Central memory CD8-positive, alpha-beta T cell (primary cell): Measurements from ENCODE around the gene GAB3.

Source experiments
- ATAC-seq: fragments of 150-1000 bp; cut with Tn5 transposase; replicated peaks from 2 replicates; pipeline ENCODE4 v1.10.0; 2022; ENCODE audit warnings: mild to moderate bottlenecking, moderate FRiP score, moderate number of reproducible peaks; ENCODE audit not compliant: poor library complexity, severe bottlenecking; ENCODE audit errors: extremely low read depth
- DNase-seq, 2 donors: peaks; one replicate each; pipeline ENCODE4 v3.0.0; 2021; ENCODE audit warnings: low spot score in 2 of 2
- H3K27ac Mint-ChIP-seq: one replicate; pipeline ENCODE4 v1.8.0; 2022; ENCODE audit warnings: low read depth, mild to moderate bottlenecking, moderate library complexity, mixed read lengths
- H3K27me3 Mint-ChIP-seq: one replicate; pipeline ENCODE4 v1.8.0; 2022; ENCODE audit warnings: mixed read lengths
- H3K36me3 Mint-ChIP-seq: one replicate; pipeline ENCODE4 v1.8.0; 2022; ENCODE audit warnings: mild to moderate bottlenecking, moderate library complexity, mixed read lengths; ENCODE audit not compliant: insufficient read depth
- H3K4me1 Mint-ChIP-seq: one replicate; pipeline ENCODE4 v1.8.0; 2022; ENCODE audit warnings: mixed read lengths
- H3K4me3 Mint-ChIP-seq: one replicate; pipeline ENCODE4 v1.8.0; 2022; ENCODE audit warnings: mild to moderate bottlenecking, moderate library complexity, mixed read lengths
- H3K9me3 Mint-ChIP-seq: one replicate; pipeline ENCODE4 v1.8.0; 2022; ENCODE audit warnings: mixed read lengths

Gene GAB3

DNA sequence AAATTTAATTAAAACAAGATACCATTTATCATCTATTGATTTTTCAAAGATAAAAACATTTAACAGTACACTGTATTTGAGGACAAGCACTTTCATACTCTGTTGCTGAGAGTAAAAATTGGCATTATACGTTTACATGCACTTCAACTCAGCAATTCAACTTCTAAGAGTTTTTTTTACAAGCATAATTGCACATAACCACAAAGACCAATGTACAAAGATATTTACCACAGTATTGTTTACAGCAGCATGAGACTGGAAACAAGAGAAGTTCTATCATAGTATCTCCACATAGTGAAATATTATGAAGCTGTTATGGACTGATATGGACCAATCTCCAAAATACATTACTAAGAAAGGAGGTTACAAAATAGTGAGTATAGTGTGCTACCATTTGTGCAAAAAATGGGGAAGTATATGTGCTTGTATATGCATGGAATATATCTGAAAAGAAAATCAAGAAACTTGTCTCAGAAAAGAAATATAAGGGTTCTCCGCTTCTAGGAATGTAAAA is 10.9 kb downstream of the GAB3 start:
- Mint-ChIP-seq H3K36me3 (peaks cover 4% of the 10 kb centered on the region), H3K4me1 (peaks cover 54% of the 10 kb centered on the region), H3K27me3 (no peaks in the 10 kb centered on the region), H3K9me3 (no peaks in the 10 kb centered on the region), H3K4me3 (peak overlapping the region; percentile 38), H3K27ac (peak overlapping the region; percentile 96)
- no peak for DNase-seq
- peak; percentile 46 for ATAC-seq

DNA sequence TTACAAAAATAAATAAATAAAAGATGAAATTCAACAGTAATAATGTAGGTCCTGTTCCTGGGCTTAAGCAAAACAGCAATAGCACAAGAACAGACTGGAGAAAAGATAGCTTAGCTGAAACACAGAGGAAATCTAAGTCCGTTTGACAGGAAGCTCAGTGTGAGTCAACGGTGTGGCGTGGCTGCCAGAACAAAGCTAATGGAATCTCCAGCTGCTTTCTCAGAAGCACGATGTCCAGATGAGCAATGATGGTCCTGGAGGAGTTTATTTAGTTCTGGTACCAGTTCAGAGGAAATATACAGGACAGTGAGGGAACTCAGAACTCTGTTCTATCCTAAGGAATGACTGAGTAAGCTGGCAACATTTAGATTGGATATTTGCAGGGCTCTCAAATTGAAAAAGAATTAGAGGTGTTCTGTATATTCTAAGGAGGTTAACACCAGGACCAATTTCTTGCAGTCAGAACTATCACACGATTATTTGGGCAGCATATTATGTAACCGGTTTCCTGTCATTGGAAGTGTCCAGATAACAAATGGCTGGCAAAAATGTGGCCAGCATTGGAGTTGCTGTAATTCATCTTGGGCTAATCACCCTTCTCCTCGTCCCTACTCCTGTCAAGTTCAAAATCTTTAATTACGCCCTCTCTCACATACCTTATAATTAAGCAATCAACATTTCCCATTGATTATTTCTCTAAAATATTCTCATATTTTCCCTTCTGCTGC is 12.7 kb downstream of the GAB3 start:
- Mint-ChIP-seq H3K27me3 (no peaks in the 10 kb centered on the region), H3K9me3 (no peaks in the 10 kb centered on the region), H3K27ac (peak overlapping the region; percentile 96), H3K4me1 (peaks cover 55% of the 10 kb centered on the region), H3K4me3 (peak overlapping the region; percentile 64), H3K36me3 (peaks cover 7% of the 10 kb centered on the region)
- no peak for DNase-seq
- no peak for ATAC-seq

GRCh38 chrX:154737136-154737535 is 13.7 kb downstream of the GAB3 start:
- Mint-ChIP-seq H3K4me3 (peak overlapping the region; percentile 64), H3K36me3 (peaks cover 6% of the 10 kb centered on the region), H3K9me3 (no peaks in the 10 kb centered on the region), H3K27ac (peak overlapping the region; percentile 96), H3K27me3 (no peaks in the 10 kb centered on the region), H3K4me1 (peaks cover 56% of the 10 kb centered on the region)
- ATAC-seq (no peak), DNase-seq (no peak)

- Mint-ChIP-seq H3K9me3 (no peaks in the 10 kb centered on the region), H3K27me3 (no peaks in the 10 kb centered on the region), H3K4me3 (peak overlapping the region; percentile 65), H3K4me1 (peaks cover 69% of the 10 kb centered on the region), H3K27ac (peak overlapping the region; percentile 91), H3K36me3 (peaks cover 11% of the 10 kb centered on the region)
- no peak for ATAC-seq
- DNase-seq, result no peak
Measured at GRCh38 chrX:154735695-154736393, 15.0 kb downstream of the GAB3 start.

DNA sequence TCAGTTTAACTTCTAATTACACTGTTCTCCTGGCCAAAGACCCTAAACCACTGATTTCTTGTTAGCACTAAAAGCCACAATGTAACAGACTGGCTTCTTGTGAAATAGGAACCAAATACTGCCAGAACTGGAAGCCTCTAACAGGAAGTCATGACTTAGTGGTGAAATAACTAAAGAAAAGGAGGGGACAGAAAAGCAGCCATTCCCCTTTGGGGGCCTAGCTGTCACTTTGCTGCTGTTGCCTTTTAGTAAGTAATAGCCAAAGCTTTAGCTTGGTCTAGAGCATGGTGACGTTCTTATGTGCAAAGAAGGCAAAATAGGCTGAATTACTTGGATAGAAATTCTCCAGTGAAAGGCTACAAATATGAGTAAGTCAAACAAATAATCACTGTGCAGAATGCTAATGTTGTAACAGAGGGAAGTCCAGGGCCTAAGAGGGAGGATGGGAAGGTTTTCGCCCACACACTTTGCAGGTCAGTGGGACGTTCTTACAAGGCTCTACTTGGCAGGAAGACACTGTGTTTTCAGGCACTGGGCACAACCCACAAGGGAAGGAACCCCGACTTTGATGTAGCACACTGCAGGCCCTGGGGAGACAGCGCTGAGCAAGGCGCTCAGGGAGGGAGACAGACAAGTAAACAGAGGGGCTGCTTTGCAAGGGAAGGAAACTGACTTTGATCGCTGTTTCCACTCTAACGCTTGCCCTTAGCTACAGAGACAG is 16.7 kb downstream of the GAB3 start:
- ATAC-seq (peak; percentile 61), DNase-seq (peak in 1 of 2 donors; percentile 44)
- no peaks in the 10 kb centered on the region for H3K27me3 Mint-ChIP-seq
- H3K9me3 Mint-ChIP-seq, result no peaks in the 10 kb centered on the region
- peak overlapping the region; percentile 73 for H3K4me3 Mint-ChIP-seq
- H3K36me3 Mint-ChIP-seq, result peaks cover 11% of the 10 kb centered on the region
- peaks cover 80% of the 10 kb centered on the region for H3K4me1 Mint-ChIP-seq
- peak overlapping the region; percentile 91 for H3K27ac Mint-ChIP-seq

DNA sequence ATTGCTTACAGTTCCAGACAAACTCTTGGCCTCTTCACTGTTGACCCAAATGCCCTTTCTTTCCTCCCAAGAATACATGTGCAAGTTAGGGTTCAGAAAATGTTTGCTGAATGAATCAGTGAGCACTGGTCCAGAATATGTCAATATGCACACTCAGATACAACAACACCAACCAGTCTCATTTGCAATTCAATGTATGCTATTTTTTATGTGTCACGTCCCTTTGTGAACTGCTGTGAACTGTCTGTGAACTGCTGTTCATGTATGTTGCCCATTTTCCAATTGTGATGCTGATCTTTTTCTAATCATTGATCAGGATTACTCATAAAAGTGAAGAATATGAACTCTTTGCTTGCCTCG is 17.8 kb downstream of the GAB3 start:
- H3K27ac Mint-ChIP-seq, result peak overlapping the region; percentile 91
- peaks cover 13% of the 10 kb centered on the region for H3K36me3 Mint-ChIP-seq
- H3K4me1 Mint-ChIP-seq, result peaks cover 86% of the 10 kb centered on the region
- H3K4me3 Mint-ChIP-seq, result peak overlapping the region; percentile 73
- ATAC-seq (no peak), DNase-seq (no peak)
- H3K27me3 Mint-ChIP-seq, result no peaks in the 10 kb centered on the region
- no peaks in the 10 kb centered on the region for H3K9me3 Mint-ChIP-seq

DNA sequence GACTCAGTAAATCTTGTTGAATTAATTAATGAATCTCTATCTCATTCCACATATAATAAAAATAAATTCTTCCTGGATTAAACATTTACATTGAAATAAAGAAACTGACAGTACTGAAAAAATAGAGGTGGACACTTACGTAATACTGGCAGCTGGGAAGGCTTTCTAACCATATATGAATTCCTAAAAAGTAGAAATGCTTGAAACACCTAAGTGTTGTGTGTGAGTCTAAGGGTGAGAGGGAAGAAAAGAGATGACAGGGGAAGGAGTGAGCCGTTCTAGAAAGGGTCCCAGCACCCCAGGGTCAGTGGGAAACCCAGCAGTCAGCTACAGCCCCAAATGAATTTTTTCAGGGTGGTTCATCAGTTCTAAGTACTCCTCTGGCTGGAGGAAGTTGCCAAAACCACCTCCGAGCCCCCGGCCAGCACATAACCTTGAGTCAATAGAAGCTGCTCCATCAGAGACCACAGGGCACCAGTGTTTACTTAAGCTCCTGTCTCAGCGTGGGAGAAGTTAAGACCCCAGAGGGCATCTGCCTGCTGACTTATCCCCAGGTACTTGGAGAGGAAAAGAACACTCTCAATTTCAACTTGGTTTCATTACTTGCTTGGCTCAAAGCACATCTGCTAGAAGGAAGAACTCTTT is 18.3 kb downstream of the GAB3 start:
- peaks cover 86% of the 10 kb centered on the region for H3K4me1 Mint-ChIP-seq
- no peak for ATAC-seq
- H3K4me3 Mint-ChIP-seq, result peak overlapping the region; percentile 73
- DNase-seq, result no peak
- H3K36me3 Mint-ChIP-seq, result peaks cover 13% of the 10 kb centered on the region
- H3K27me3 Mint-ChIP-seq, result no peaks in the 10 kb centered on the region
- H3K9me3 Mint-ChIP-seq, result no peaks in the 10 kb centered on the region
- H3K27ac Mint-ChIP-seq, result peak overlapping the region; percentile 91

DNA sequence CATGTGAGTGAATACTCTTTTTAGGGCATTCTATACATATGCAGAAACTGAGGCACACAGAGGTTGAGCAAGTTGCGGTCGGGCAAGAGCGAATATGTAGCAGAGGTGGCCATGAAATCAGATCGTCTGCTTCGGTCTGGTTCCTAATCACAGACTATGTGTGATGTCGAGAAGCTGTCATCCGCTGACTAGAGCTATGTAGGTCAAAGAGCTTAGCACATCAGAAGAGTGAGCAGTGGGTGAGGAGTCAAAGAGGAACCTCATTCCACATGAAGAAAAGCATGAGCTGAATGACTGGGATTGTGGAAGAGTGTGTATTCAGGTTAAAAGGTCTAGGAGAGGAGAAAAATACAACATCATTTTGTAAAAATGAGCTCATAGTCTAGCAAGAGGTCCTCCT is 19.0 kb downstream of the GAB3 start:
- Mint-ChIP-seq H3K36me3 (peaks cover 13% of the 10 kb centered on the region), H3K27me3 (no peaks in the 10 kb centered on the region)

GRCh38 chrX:154731184-154731583 is 19.7 kb downstream of the GAB3 start:
- Mint-ChIP-seq H3K27ac (peak overlapping the region; percentile 91), H3K4me1 (peaks cover 89% of the 10 kb centered on the region), H3K9me3 (no peaks in the 10 kb centered on the region), H3K36me3 (peaks cover 11% of the 10 kb centered on the region), H3K27me3 (no peaks in the 10 kb centered on the region), H3K4me3 (peak overlapping the region; percentile 73)
- peak; percentile 69 for ATAC-seq
- peak in 1 of 2 donors; percentile 45 for DNase-seq

More for the DNA sequence above, 19.0 kb downstream of the GAB3 start:
- H3K4me3 Mint-ChIP-seq, result peak overlapping the region; percentile 73
- H3K9me3 Mint-ChIP-seq, result no peaks in the 10 kb centered on the region
- H3K4me1 Mint-ChIP-seq, result peaks cover 85% of the 10 kb centered on the region
- DNase-seq (no peak), ATAC-seq (peak; percentile 64)
- peak overlapping the region; percentile 91 for H3K27ac Mint-ChIP-seq

DNA sequence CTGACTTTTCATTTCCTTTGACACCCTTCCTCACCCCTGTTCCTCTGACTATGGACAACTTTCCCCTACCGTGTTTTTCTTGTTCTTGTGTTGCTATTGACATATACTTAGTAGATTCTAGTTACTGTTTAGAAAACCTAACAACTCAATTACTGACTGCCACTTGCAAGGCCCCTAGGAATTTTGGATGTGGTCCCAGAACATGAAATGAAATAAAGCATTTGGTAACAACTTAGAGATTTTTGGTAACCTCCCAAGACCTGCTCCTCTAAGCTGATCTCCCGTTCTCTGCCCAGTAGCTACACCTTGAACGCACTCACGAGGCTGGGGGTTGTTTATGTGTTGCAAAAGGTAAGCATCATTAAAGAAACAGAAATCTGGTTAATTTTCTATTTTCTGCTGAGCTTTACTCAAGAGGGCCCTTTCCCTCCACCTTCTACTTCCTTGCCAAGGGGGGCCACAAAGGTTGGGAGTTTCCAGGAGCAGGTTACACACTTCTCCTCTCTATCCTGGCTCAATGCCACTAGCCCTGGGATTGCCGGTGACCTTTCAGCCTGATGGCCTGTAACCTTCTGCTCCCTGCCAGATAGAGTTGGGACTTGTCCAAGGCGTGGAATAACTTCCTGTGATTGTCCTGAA is 20.5 kb downstream of the GAB3 start:
- Mint-ChIP-seq H3K4me1 (peaks cover 90% of the 10 kb centered on the region), H3K9me3 (no peaks in the 10 kb centered on the region), H3K27me3 (no peaks in the 10 kb centered on the region), H3K36me3 (peaks cover 14% of the 10 kb centered on the region), H3K27ac (peak overlapping the region; percentile 91), H3K4me3 (peak overlapping the region; percentile 73)
- DNase-seq (no peak), ATAC-seq (no peak)

GRCh38 chrX:154729439-154729838 is 21.4 kb downstream of the GAB3 start:
- Mint-ChIP-seq H3K27me3 (no peaks in the 10 kb centered on the region), H3K4me1 (peaks cover 93% of the 10 kb centered on the region), H3K36me3 (peaks cover 11% of the 10 kb centered on the region), H3K27ac (peak overlapping the region; percentile 91), H3K9me3 (no peaks in the 10 kb centered on the region), H3K4me3 (no peak overlapping the region)
- no peak for ATAC-seq
- no peak for DNase-seq
